Head of caudate nucleus (tissue), 42 donors: Measurements from ENCODE around the gene SPEM2.

Source experiments
- DNase-seq, 42 donors: peaks; one replicate each; pipeline versions ENCODE4 v3.0.0 to v3.0.0-alpha.2; 2020 to 2021; ENCODE audit warnings: mixed read lengths in 7 of 42
- intact Hi-C: fragments of 100-400 bp; cut with DNase I; formaldehyde crosslinking; loops from one replicate; pipeline ENCODE4 v1.15.0; 2022

SPEM2 gene

DNA sequence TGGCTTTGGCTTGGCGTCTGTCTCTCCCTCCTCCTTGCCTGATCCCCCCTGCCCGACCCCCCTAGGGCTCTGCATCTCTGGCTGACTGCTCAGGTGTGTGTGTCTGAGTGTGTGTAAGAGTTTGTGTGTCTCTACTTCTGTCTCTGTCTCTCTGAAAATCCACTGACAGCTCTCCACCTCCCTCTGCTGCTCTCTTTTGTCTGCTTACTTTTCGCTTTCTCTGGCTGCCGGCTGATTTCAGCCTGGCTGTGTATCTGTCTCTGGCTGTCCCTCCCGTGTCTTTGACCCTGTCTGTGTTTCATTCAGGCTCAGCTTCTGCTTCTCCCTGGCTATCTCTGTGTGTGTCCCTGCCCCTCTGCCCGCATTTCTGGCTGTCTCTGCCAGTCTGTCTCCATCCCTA is 9.1 kb upstream of the SPEM2 start:
- intact Hi-C loops, result no loop called here
- DNase-seq, result peak in 2 of 42 donors; percentile 42 to 54

DNA sequence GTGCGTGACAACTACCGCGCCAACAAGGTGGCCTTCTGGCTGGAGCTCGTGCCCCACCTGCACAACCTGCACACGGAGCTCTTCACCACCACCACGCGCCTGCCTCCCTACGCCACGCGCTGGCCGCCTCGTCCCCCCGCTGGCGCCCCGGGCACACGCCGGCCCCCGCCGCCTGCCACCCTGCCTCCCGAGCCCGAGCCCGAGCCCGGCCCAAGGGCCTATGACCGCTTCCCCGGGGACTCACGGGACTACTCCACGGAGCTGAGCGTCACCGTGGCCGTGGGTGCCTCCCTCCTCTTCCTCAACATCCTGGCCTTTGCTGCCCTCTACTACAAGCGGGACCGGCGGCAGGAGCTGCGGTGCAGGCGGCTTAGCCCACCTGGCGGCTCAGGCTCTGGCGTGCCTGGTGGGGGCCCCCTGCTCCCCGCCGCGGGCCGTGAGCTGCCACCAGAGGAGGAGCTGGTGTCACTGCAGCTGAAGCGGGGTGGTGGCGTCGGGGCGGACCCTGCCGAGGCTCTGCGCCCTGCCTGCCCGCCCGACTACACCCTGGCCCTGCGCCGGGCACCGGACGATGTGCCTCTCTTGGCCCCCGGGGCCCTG is 8.3 kb upstream of the SPEM2 start:
- DNase-seq, result no peak
- intact Hi-C loops, result no loop called here

DNA sequence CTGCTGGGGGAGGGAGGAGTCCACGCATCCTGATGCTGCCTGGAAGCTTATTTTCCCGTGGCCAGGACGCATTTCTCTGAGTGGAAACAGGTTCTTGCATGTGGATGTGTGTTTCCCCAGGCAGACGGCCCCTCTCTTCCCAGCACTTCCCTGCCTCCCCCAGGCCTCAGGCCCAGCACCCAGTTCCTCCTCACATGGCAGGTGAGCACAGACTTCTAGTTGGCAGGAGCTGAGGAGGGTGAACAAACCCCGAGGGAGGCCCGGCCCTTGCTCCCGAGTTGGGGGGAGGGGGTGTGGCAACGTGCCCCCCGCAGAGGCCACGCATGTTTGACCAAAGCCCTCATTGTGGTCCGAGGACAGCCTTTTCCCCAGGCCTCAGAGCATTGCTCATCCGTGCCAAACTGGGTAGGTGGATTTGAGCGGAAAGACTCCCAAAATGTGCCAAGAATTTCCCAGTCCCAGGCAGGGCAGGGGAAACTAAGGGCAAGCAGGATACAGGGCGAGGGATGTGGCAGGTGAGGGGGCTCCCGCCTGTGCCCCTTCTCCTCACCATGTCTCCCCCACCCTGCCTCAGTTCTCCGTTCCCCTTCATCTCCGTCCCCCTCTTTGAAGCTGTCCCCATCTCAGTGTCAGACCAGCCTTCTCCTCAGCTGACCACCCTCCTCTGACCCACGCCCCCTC is 6.8 kb upstream of the SPEM2 start:
- intact Hi-C loops, result no loop called here

DNA sequence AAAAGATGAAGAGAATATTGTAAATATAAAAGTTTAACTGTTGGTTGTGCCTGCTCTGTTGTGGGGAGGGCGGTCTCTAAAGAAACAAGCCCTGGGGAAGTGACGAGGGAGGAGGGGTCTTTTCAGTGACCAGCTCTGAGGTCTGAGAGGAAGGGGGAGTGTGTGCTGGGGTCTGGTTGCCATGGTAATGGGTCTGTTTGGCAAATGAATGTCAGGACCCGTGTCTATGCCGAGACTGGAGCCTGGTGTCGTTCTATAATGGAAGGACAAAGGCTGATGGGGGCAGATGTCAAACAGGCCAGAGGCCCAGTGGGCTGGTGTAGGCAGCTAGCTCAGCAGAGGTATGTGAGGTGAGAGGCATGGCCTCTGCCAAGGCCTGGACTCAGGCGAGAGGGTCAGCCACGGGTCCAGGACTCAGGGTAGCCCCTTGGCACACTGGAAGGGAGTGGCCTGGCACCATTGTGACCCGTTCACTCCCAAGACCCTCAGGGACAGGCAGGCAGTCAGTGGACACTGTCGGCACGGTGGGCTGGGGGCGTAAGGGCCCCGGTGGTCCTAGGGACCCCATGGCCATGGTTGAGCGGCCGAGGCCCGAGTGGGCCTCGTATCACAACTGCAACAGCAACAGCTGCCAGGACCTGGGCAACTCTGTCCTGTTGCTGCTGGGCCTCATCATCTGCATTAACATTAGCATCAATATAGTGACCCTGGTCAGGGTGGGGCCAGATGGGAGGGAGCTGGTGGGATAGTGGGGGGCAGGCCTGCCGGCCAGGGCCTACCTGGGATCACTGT is 5.4 kb upstream of the SPEM2 start, which contains the start of gene SPEM1:
SPEM1 (plus strand) TSS at position 506 of the 792 bp plus-strand sequence; CDS start at position 567, 61 bp downstream.
- intact Hi-C loops, result no loop called here

More for the DNA sequence above, 6.8 kb upstream of the SPEM2 start:
- no peak for DNase-seq

DNA sequence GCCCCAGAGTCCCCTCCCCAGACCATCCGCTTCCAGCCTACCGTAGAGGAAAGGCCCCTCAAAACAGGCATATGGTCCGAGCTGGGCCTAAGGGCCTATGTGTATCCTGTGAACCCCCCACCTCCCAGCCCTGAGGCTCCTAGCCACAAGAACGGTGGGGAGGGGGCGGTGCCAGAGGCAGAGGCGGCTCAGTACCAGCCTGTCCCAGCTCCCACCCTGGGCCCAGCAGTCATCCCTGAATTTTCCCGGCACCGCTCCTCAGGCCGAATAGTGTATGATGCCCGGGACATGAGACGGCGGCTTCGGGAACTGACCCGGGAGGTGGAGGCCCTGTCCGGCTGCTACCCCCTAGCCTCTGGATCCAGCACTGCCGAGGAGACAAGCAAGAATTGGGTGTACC is 4.2 kb upstream of the SPEM2 start:
- intact Hi-C loops, result no loop called here
- DNase-seq, result no peak

More for the DNA sequence above, 5.4 kb upstream of the SPEM2 start, which contains the start of gene SPEM1:
- no peak for DNase-seq

DNA sequence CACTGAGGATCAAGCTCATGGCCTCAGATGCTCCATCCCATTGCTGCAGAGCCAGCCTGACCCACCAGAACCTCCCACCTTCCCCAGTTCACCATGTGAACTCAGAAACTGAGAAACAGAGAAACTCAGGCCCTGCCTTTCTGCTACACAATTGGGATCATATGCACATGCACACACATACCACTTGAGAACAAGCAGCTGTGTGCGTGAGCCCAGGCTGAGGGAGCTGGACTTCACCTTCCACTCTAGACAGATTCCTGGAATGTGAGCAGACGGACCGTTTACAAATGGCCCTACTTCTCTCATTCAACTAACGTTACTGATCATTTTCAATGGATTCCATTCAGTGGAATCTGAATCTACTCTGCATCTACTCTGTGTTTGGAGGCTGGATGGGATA is 1.7 kb upstream of the SPEM2 start:
- DNase-seq, result no peak
- intact Hi-C loops, result no loop called here

DNA sequence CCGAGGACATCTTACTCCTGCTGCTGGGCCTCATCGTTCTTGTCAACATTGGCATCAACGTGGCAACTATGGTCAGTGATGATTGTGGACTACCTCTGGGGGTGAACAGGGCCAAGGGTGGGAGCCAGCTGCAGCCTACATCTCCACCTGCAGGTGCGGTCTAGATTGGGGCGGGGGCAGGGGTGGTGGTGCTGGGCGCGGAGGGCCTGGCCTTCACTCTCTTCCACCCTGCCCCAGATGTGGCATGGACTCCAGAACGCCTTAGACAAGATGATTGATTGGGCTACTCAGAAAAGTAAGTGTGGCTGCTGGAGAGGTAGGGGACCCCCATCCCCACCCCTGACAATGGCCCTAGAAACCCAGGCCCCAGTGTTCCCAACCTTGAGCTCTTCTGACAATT is 340 bp downstream of the SPEM2 start:
- intact Hi-C loops, result no loop called here

DNA sequence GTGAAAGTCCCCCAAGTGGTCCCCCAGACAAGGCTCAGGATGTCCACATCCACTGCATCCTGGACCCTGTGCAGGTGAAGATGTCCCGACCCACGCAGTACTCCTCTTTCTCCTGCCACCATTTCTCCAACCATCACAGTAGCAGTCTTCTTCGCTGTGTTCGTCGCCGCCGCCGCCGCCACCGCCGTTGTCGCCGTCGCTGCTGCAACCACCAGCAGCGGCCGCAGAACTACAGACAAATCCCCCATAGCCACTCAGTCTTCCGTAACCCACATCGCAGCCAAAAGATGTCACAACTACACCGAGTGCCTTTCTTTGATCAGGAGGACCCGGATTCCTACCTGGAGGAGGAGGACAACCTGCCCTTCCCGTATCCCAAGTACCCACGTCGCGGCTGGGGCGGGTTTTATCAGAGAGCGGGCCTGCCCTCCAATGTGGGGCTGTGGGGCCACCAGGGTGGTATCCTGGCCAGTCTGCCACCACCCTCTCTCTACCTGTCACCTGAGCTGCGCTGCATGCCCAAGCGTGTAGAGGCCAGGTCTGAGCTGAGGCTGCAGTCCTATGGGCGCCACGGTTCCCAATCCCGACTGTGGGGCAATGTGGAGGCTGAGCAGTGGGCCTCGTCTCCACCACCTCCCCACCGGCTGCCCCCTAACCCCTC is 917 bp downstream of the SPEM2 start:
- intact Hi-C loops, result no loop called here
- no peak for DNase-seq

More for the DNA sequence above, 340 bp downstream of the SPEM2 start:
- no peak for DNase-seq

DNA sequence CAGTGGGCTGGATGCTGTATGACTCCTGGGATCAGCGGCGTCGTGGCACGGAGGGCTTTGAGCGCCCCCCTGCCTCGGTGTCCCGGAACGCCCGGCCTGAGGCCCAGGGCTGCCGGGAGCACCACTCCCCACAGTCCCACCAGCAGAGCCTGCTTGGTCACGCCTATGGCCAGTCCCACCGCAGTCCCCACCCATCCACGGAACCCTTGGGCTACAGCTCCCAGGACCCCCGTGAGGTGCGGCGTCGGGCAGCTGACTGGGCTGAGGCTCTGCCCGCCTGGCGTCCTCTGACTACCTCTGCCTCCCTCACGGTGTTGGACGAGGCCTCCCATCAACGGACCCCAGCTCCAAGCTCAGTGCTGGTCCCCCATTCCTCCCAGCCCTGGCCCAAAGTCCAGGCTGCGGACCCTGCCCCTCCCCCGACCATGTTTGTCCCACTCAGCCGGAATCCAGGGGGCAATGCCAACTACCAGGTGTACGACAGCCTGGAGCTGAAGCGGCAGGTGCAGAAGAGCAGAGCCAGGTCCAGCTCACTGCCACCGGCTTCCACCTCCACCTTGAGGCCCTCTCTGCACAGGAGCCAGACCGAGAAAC is 1.6 kb downstream of the SPEM2 start:
- intact Hi-C loops, result no loop called here
- no peak for DNase-seq

DNA sequence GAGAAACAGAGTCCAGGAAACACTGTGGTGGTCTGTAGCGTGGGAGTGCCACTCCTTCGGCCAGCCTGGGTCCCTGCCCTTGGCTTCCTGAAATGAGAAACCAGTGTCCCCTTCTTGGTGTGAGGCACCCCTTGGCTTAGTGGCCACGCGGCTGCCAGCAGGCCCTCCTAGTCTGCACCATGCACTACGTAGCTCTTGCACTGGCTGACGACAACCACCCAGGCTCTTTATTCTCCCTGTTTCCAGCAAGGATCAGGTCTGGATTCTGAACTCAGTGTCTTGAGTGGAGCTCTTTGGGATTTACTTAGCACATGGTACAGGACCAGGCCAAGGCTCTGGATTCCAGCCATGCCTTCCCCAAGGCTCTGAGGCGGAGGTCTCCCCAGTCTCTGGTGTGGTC is 2.1 kb downstream of the SPEM2 start:
- intact Hi-C loops, result no loop called here
- no peak for DNase-seq

DNA sequence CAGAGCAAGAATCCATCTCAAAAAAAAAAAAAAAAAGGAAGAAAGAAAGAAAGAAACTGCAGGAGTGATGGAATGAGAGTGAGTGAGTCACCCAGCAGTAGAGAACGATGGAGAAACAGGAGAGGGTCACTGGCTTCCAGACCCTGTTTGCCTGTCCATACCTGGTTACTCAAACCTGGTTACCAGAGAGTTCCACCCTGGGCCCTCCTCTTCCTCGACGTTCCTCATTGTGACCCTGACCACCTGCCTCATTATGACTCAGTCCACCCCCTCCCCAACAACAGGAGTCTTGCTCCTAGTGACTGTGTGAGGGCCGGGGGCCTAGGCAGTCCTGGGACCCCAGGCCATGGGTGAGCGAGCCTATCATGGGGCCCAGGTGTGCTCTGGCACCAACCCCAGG is 3.1 kb downstream of the SPEM2 start, which contains the start of gene SPEM3:
SPEM3 (plus strand) TSS at position 301 of the 400 bp plus-strand sequence; CDS start at position 347, 46 bp downstream.
- DNase-seq, result no peak
- intact Hi-C loops, result no loop called here

DNA sequence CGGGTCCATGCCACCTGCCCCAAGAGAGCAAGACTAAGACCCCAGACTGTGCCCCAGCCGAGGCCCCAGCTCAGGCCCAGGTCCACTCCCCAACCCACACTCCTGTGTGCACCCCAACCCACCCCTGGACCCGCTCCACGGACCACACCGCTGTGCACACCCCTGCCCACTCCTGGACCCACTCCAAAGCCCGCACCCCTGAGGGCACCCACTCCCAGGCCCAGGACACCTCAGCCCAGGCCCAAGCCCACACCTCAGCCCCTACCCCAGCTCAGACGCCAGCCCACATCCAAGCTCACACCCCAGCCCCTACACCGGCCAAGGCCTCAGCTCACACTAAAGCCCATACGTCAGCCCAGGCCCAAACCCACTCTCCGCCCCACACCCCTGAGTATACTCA is 4.3 kb downstream of the SPEM2 start:
- DNase-seq, result no peak
- intact Hi-C loops, result loop anchor here (10.0 kb wide), 1 partner anchor 75 kb away; the partner anchor contains the start of genes KCTD11 and TMEM95

DNA sequence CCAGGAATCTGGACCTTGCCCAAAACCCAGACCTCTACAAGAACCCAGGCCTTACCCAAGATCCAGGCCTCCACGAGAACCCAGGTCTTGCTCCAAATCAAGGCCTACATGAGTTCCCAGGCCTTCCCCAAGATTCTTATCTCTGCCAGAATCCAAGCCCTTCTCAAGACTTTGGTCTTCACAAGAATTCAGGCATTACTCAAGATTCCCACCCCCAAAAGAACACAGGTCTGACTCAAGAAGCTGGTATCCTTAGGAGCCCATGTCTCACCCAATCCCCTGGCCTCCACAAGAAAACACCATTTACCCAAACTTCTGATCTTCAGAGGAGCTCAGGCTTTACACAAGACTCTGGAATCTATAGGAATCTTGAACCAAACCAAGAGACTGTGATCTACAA is 5.8 kb downstream of the SPEM2 start:
- no peak for DNase-seq
- intact Hi-C loops, result loop anchor here (10.0 kb wide), 1 partner anchor 76 kb away; the partner anchor contains the start of genes KCTD11 and TMEM95

DNA sequence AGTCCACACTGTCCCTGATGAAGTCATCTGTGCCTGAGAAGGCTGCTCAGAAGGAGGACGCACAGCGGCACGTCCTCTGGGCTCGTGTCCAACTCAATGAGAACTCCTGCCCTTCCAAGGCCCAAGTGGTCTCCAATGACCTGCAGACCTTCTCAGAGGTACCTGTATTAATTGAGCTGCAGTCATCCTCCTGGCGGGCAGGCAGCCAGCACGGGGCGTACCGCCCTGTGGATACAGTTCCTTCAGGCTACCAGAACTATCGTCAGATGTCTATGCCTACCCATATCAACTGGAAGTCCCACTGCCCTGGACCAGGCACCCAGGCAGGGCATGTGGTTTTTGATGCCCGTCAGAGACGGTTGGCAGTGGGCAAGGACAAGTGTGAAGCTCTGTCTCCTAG is 6.9 kb downstream of the SPEM2 start:
- no peak for DNase-seq
- intact Hi-C loops, result loop anchor here (10.0 kb wide), 1 partner anchor 77 kb away; the partner anchor contains the start of genes KCTD11 and TMEM95

DNA sequence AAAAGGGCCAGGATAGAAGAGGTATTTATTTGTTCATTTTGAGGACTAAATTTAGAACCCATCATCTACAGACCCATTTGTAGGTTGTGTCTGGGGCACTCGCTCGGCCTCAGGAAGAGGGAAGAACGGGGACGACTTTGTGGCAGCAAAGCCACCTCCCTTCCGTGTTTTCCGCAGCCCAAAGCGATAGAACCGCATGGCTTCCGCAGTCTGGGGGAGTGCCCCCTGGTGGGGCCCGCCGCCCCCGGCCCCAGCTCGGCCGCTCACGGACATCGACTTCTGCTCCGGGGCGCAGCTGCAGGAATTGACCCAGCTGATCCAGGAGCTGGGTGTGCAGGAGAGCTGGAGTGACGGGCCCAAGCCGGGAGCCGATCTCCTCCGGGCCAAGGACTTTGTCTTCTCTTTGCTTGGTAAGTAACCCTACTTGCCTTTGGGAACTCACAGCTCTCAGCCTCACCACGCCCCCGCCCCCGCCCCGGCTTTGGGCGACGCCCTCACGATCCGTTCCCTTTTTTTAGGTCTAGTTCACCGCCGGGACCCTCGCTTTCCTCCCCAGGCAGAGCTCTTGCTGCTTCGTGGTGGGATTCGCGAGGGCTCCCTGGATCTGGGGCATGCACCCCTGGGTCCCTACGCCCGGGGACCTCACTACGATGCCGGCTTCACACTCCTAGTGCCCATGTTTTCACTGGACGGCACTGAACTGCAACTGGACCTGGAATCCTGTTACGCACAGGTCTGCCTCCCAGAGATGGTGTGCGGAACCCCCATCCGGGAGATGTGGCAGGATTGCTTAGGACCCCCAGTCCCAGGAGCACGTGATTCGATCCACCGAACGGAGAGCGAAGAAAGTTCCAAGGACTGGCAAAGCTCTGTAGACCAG is 10.5 kb downstream of the SPEM2 start:
- intact Hi-C loops, result loop anchor here (2.0 to 10.0 kb wide), 3 partner anchors 41 to 125 kb away; partner anchors contain the start of genes KCTD11, SENP3, TMEM95 and ZBTB4
- DNase-seq, result peak in 1 of 42 donors; percentile 12

DNA sequence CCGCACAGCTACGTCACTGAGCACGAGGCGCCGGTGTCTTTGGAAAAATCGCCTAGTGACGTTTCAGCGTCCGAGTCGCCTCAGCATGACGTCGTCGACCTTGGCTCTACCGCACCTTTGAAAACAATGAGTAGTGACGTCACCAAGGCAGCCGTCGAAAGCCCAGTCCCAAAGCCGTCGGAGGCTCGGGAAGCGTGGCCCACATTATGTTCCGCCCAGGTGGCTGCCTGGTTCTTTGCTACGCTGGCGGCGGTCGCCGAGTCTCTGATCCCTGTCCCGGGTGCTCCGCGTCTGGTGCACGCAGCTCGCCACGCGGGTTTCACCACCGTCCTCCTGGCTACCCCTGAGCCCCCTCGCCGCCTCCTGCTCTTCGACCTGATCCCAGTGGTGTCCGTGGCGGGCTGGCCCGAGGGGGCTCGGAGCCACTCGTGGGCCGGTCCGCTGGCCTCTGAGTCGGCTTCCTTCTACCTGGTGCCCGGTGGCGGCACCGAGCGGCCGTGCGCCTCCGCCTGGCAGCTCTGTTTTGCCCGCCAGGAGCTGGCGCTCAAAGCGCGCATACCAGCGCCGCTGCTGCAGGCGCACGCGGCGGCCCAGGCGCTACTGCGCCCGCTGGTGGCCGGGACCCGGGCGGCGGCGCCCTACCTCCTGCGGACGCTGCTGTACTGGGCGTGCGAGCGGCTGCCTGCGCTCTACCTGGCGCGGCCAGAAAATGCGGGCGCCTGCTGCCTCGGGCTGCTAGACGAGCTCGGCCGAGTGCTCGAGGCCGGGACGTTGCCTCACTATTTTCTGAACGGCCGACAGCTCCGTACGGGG is 11.3 kb downstream of the SPEM2 start:
- DNase-seq, result peak; percentile 42 to 90 (median 80)
- intact Hi-C loops, result loop anchor here (2.0 to 10.0 kb wide), 3 partner anchors 41 to 124 kb away; partner anchors contain the start of genes KCTD11, SENP3, TMEM95 and ZBTB4
